GM13976 (cell line): Measurements from ENCODE around the gene C1orf56.

Experiments used
- DNase-seq: peaks from one replicate; pipeline ENCODE4 v3.0.0; 2012; ENCODE audit warnings: low spot score
- in situ Hi-C: fragments of 300-500 bp; cut with MboI; formaldehyde crosslinking; loops from one replicate; pipeline ENCODE4 v1.12.0; 2022; ENCODE audit warnings: low sequenced_read_pairs, mixed read lengths, inconsistent platforms; ENCODE audit not compliant: unreplicated experiment
- TF ChIP-seq, protein P1 (sequence below): IDR thresholded peaks from 2 replicates; pipeline ENCODE4 v1.5.1; 2012; ENCODE audit warnings: borderline replicate concordance, mild to moderate bottlenecking; ENCODE audit not compliant: insufficient read depth; ENCODE audit errors: extremely low read depth, missing control alignments, control extremely low read depth

The C1orf56 gene

DNA sequence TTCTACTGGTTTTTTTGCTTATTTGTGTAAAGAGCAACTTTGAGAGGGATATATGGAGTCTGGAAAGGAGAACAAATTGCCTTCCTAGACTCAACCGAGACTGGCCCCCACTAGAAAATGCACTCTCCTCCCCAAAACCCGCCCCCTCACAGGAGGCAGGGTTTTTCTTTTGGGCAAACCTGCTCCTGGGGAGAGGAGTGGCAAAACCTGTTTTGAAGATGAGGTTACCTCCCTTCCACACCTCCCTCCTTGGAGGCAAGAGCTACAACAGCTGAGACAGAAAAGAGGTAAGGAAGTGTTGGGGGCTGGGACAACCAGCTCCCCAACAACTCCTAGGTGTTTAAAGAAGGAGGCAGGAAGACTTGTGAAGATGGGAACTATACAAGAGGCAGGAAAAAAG is 11.2 kb upstream of the C1orf56 start, which contains the start of gene BNIPL:
TSS of gene BNIPL (plus strand) at position 231 of the 400 bp plus-strand sequence. CDS start at position 371, 140 bp downstream.
- no peak for DNase-seq
- in situ Hi-C loops, result no loop called here
- TF ChIP-seq, protein P1, sequence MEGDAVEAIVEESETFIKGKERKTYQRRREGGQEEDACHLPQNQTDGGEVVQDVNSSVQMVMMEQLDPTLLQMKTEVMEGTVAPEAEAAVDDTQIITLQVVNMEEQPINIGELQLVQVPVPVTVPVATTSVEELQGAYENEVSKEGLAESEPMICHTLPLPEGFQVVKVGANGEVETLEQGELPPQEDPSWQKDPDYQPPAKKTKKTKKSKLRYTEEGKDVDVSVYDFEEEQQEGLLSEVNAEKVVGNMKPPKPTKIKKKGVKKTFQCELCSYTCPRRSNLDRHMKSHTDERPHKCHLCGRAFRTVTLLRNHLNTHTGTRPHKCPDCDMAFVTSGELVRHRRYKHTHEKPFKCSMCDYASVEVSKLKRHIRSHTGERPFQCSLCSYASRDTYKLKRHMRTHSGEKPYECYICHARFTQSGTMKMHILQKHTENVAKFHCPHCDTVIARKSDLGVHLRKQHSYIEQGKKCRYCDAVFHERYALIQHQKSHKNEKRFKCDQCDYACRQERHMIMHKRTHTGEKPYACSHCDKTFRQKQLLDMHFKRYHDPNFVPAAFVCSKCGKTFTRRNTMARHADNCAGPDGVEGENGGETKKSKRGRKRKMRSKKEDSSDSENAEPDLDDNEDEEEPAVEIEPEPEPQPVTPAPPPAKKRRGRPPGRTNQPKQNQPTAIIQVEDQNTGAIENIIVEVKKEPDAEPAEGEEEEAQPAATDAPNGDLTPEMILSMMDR, result no peak

DNA sequence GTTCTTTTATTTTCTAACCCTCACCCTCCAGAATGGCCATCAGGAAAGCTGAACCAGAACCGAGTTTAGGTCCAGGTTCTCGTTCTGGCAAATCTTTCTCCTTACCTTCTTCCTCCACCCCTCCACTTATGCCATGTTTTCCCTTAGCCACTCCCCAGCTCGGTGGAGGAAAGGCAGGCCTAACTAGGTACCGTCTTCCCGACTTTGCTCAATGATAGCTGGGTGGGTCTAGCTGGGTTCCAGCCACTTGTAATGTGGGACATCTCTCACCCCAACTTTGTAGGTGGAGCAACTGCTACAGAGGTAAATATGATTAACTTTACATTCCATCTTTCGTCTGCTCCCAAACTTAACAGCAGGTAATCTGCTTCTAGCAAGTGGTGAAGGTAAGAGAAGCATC is 10.5 kb upstream of the C1orf56 start:
- TF ChIP-seq, protein P1, result no peak
- no peak for DNase-seq
- in situ Hi-C loops, result no loop called here

DNA sequence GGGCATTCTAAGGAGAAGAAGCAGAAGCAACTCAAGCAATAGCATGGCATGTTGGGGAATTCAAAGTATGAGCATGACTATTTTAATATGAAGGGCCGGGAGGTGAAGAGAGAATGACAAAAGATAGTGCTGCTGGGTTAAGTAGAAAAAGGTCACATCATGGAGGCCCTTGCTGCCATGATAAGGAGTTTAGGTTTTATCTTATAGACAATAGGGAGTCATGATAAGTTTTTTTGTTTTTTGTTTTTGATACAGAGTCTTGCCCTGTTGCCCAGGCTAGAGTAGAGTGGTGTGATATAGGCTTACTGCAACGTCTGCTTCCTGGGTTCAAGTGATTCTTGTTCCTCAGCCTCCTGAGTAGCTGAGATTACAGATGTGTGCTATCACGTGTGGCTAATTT is 8.0 kb upstream of the C1orf56 start:
- TF ChIP-seq, protein P1, result no peak
- no peak for DNase-seq
- in situ Hi-C loops, result no loop called here

DNA sequence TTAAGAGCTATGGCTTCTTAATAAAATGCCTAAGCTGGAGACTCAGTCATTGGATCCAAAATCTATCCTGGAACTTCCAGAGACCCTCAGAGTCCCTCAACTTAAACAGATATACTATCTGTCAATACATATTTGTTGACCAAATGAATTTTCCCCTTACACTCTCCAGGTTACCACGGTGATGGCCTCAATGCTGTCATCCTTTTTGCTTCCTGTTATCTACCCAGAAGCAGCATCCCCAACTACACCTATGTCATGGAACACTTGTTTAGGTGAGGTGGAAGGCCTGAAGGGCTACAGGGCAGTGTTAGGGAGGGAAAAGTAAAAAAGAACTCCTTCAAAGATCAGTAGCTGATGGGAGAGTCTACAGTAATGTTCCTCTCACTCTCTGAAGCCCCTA is 4.4 kb upstream of the C1orf56 start:
- TF ChIP-seq, protein P1, result no peak
- in situ Hi-C loops, result no loop called here
- DNase-seq, result no peak

DNA sequence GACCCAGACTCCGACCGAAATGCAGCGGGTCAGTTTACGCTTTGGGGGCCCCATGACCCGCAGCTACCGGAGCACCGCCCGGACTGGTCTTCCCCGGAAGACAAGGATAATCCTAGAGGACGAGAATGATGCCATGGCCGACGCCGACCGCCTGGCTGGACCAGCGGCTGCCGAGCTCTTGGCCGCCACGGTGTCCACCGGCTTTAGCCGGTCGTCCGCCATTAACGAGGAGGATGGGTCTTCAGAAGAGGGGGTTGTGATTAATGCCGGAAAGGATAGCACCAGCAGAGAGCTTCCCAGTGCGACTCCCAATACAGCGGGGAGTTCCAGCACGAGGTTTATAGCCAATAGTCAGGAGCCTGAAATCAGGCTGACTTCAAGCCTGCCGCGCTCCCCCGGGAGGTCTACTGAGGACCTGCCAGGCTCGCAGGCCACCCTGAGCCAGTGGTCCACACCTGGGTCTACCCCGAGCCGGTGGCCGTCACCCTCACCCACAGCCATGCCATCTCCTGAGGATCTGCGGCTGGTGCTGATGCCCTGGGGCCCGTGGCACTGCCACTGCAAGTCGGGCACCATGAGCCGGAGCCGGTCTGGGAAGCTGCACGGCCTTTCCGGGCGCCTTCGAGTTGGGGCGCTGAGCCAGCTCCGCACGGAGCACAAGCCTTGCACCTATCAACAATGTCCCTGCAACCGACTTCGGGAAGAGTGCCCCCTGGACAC is 534 bp downstream of the C1orf56 start:
- in situ Hi-C loops, result no loop called here
- TF ChIP-seq, protein P1, result peak; percentile 31
- peak; percentile 79 for DNase-seq

DNA sequence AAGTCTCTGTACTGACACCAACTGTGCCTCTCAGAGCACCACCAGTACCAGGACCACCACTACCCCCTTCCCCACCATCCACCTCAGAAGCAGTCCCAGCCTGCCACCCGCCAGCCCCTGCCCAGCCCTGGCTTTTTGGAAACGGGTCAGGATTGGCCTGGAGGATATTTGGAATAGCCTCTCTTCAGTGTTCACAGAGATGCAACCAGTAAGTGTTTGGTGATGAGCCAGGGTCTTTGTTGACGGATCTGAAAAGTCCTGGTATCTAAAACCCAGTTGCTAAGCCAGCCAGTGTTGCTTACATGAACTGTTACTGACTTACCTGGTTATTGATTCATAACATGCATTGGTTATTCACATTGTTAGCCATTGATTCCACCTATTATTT is 1.1 kb downstream of the C1orf56 start:
- in situ Hi-C loops, result no loop called here
- no peak for DNase-seq
- TF ChIP-seq, protein P1, result no peak
